Activated CD4-positive, alpha-beta T cell treated with anti-CD3 and anti-CD28 coated beads, Interleukin-2, amount 10 ng/mL, durations not matched to agents 7 days and 5 days (primary cell): ENCODE results near the gene COL9A3. TPM values are rescaled to one million over a fixed set of nuclear protein-coding genes. Genes with fewer than 3 reads are reported as not detected.

Source experiments
- CTCF ChIA-PET: fragments of 350-600 bp; sonication (Branson Sonifier 250); formaldehyde crosslinking; loops from one replicate; lab custom pipeline; 2021; ENCODE audit warnings: antibody characterized with exemption; lab: Charles Lee
- POLR2A ChIA-PET: fragments of 350-600 bp; sonication (Branson Sonifier 250); formaldehyde crosslinking; loops from one replicate; lab custom pipeline; 2021; ENCODE audit warnings: antibody characterized with exemption; lab: Charles Lee
- DNase-seq: peaks from one replicate; pipeline ENCODE4 v3.0.0-alpha.2; 2020
- H3K27ac Mint-ChIP-seq: one replicate; pipeline ENCODE4 v1.8.0; 2021; ENCODE audit warnings: mild to moderate bottlenecking, moderate library complexity, mixed read lengths
- H3K27me3 Mint-ChIP-seq: one replicate; pipeline ENCODE4 v1.8.0; 2021; ENCODE audit warnings: mixed read lengths
- H3K36me3 Mint-ChIP-seq: one replicate; pipeline ENCODE4 v1.8.0; 2021; ENCODE audit warnings: low read depth, mixed read lengths
- H3K4me1 Mint-ChIP-seq: one replicate; pipeline ENCODE4 v1.8.0; 2021; ENCODE audit warnings: mixed read lengths
- H3K4me3 Mint-ChIP-seq: one replicate; pipeline ENCODE4 v1.8.0; 2021; ENCODE audit warnings: mild to moderate bottlenecking, moderate library complexity, mixed read lengths
- H3K9me3 Mint-ChIP-seq: one replicate; pipeline ENCODE4 v1.8.0; 2021; ENCODE audit warnings: mixed read lengths
- total RNA-seq, 2 experiments: library from RNA; stranded (reverse); gene quantifications; one replicate each; pipeline ENCODE4 v1.2.3, GENCODE V29; 2021

COL9A3 gene
- total RNA-seq, 2 experiments from 2014 or later: not detected

GRCh38 chr20:62773845-62774714 lies 42.8 kb upstream of the COL9A3 start:
- Mint-ChIP-seq H3K9me3 (no peaks in the 10 kb centered on the region), H3K4me1 (peaks cover 48% of the 10 kb centered on the region), H3K27ac (peak overlapping the region; percentile 75), H3K36me3 (no peaks in the 10 kb centered on the region), H3K27me3 (peaks cover 1% of the 10 kb centered on the region), H3K4me3 (no peak overlapping the region)
- no peak for DNase-seq
- ChIA-PET CTCF (interaction anchor here (0.9 to 1.3 kb wide), 3 partner anchors 17 to 20 kb away, joined by 3 to 5 read pairs (median 4); no protein-coding TSS in a partner anchor), POLR2A (no interaction called here)

GRCh38 chr20:62774762-62775161 lies 42.1 kb upstream of the COL9A3 start:
- Mint-ChIP-seq H3K4me3 (no peak overlapping the region), H3K27ac (peak overlapping the region; percentile 66), H3K36me3 (no peaks in the 10 kb centered on the region), H3K4me1 (peaks cover 48% of the 10 kb centered on the region), H3K27me3 (peaks cover 1% of the 10 kb centered on the region), H3K9me3 (no peaks in the 10 kb centered on the region)
- CTCF ChIA-PET: interaction anchor here (0.9 to 1.3 kb wide), 2 partner anchors 19 to 20 kb away, joined by 3 to 4 read pairs; no protein-coding TSS in a partner anchor
- POLR2A ChIA-PET: no interaction called here
- no peak for DNase-seq

GRCh38 chr20:62775206-62775605 lies 41.6 kb upstream of the COL9A3 start:
- Mint-ChIP-seq H3K27ac (peak overlapping the region; percentile 93), H3K9me3 (no peaks in the 10 kb centered on the region), H3K4me1 (peaks cover 48% of the 10 kb centered on the region), H3K27me3 (peaks cover 1% of the 10 kb centered on the region), H3K4me3 (no peak overlapping the region), H3K36me3 (no peaks in the 10 kb centered on the region)
- CTCF ChIA-PET: interaction anchor here (0.9 to 1.3 kb wide), 2 partner anchors 19 to 21 kb away, joined by 3 to 4 read pairs; no protein-coding TSS in a partner anchor
- POLR2A ChIA-PET: no interaction called here
- no peak for DNase-seq

GRCh38 chr20:62776035-62776691 lies 40.7 kb upstream of the COL9A3 start:
- CTCF ChIA-PET: no interaction called here
- H3K27me3 Mint-ChIP-seq: peaks cover 1% of the 10 kb centered on the region
- H3K36me3 Mint-ChIP-seq: no peaks in the 10 kb centered on the region
- peak overlapping the region; percentile 62 for H3K4me3 Mint-ChIP-seq
- H3K4me1 Mint-ChIP-seq: peaks cover 48% of the 10 kb centered on the region
- POLR2A ChIA-PET: interaction anchor here (0.6 kb wide), 1 partner anchor 393 kb away, joined by 4 read pairs; no protein-coding TSS in a partner anchor
- H3K27ac Mint-ChIP-seq: peak overlapping the region; percentile 93
- no peaks in the 10 kb centered on the region for H3K9me3 Mint-ChIP-seq
- no peak for DNase-seq

- CTCF ChIA-PET: no interaction called here
- peaks cover 48% of the 10 kb centered on the region for H3K4me1 Mint-ChIP-seq
These were observed 39.9 kb upstream of the COL9A3 start for GRCh38 chr20:62776692-62777527.

DNA sequence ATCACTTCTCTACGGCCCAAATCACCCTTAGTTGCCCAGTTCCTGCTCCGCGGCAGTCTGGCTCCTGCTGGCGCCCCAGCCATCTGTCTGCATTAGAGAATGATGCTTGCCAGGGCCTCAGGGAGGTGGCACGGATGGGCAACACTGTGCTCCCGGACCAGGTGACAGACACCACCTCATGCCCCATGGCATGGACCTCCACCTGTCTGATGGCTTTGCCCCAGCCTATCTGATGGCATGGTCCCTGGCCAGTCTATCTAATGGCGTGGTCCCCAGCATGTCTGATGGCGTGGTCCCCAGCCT lies 39.4 kb upstream of the COL9A3 start:
- H3K27me3 Mint-ChIP-seq: peaks cover 1% of the 10 kb centered on the region
- H3K4me3 Mint-ChIP-seq: no peak overlapping the region
- H3K4me1 Mint-ChIP-seq: peaks cover 48% of the 10 kb centered on the region
- no peaks in the 10 kb centered on the region for H3K9me3 Mint-ChIP-seq
- ChIA-PET CTCF (no interaction called here), POLR2A (no interaction called here)
- H3K27ac Mint-ChIP-seq: peak overlapping the region; percentile 93
- DNase-seq: no peak
- no peaks in the 10 kb centered on the region for H3K36me3 Mint-ChIP-seq

More at GRCh38 chr20:62776692-62777527, 39.9 kb upstream of the COL9A3 start:
- peak overlapping the region; percentile 62 for H3K4me3 Mint-ChIP-seq
- DNase-seq: peak; percentile 82
- POLR2A ChIA-PET: interaction anchor here (0.6 kb wide), 1 partner anchor 394 kb away, joined by 4 read pairs; no protein-coding TSS in a partner anchor
- no peaks in the 10 kb centered on the region for H3K9me3 Mint-ChIP-seq
- peaks cover 1% of the 10 kb centered on the region for H3K27me3 Mint-ChIP-seq
- H3K27ac Mint-ChIP-seq: peak overlapping the region; percentile 93
- H3K36me3 Mint-ChIP-seq: no peaks in the 10 kb centered on the region

DNA sequence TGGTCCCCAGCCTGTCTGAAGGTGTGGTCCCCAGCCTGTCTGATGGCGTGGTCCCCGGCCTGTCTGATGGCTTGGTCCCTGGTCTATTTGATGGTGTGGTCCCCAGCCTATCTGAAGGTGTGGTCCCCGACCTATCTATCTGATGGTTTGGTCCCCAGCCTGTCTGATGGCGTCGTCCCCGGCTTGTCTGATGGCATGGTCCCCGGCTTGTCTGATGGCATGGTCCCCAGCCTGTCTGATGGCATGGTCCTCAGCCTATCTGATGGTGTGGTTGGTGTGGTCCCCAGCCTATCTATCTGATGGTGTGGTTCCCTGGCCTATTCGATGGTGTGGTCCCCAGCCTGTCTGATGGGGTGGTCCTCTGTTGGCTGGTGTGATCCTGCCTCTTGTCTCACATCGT lies 38.8 kb upstream of the COL9A3 start:
- no peaks in the 10 kb centered on the region for H3K36me3 Mint-ChIP-seq
- H3K27ac Mint-ChIP-seq: peak overlapping the region; percentile 31
- no peak overlapping the region for H3K4me3 Mint-ChIP-seq
- peaks cover 1% of the 10 kb centered on the region for H3K27me3 Mint-ChIP-seq
- H3K4me1 Mint-ChIP-seq: peaks cover 50% of the 10 kb centered on the region
- H3K9me3 Mint-ChIP-seq: no peaks in the 10 kb centered on the region
- no peak for DNase-seq
- CTCF ChIA-PET: no interaction called here
- POLR2A ChIA-PET: no interaction called here

- ChIA-PET POLR2A (no interaction called here), CTCF (interaction anchor here (0.7 to 4.6 kb wide), 5 partner anchors 13 to 368 kb away, joined by 3 to 18 read pairs (median 3); partner anchors contain the start of gene MRGBP)
- H3K27me3 Mint-ChIP-seq: peaks cover 1% of the 10 kb centered on the region
- no peaks in the 10 kb centered on the region for H3K9me3 Mint-ChIP-seq
- no peak for DNase-seq
- H3K4me3 Mint-ChIP-seq: no peak overlapping the region
- H3K36me3 Mint-ChIP-seq: no peaks in the 10 kb centered on the region
- H3K4me1 Mint-ChIP-seq: peaks cover 50% of the 10 kb centered on the region
- peak overlapping the region; percentile 31 for H3K27ac Mint-ChIP-seq
These were observed 38.0 kb upstream of the COL9A3 start for GRCh38 chr20:62778601-62779416.

DNA sequence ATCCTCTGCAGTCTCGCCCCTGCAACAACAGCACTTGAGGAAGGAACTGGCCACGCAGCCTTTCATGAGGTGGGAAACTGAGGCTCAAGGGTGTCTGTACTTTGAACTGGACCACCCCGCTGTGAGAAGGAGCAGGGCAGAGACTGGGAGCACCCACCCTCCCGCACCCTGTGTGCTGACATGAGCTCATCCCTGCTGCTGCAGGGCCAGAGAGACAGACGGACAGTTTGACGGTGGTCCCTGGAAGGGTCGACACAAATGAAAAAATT lies 37.5 kb upstream of the COL9A3 start:
- no peaks in the 10 kb centered on the region for H3K36me3 Mint-ChIP-seq
- DNase-seq: no peak
- ChIA-PET CTCF (interaction anchor here (0.7 to 4.6 kb wide), 5 partner anchors 12 to 369 kb away, joined by 3 to 18 read pairs (median 3); partner anchors contain the start of gene MRGBP), POLR2A (no interaction called here)
- no peak overlapping the region for H3K27ac Mint-ChIP-seq
- H3K9me3 Mint-ChIP-seq: no peaks in the 10 kb centered on the region
- no peaks in the 10 kb centered on the region for H3K27me3 Mint-ChIP-seq
- peaks cover 46% of the 10 kb centered on the region for H3K4me1 Mint-ChIP-seq
- H3K4me3 Mint-ChIP-seq: no peak overlapping the region

- no peaks in the 10 kb centered on the region for H3K27me3 Mint-ChIP-seq
- H3K9me3 Mint-ChIP-seq: no peaks in the 10 kb centered on the region
- no peak for DNase-seq
- POLR2A ChIA-PET: no interaction called here
- H3K4me3 Mint-ChIP-seq: no peak overlapping the region
- CTCF ChIA-PET: interaction anchor here (0.6 to 4.6 kb wide), 4 partner anchors 12 to 1215 kb away, joined by 3 to 18 read pairs (median 6); no protein-coding TSS in a partner anchor
- peaks cover 38% of the 10 kb centered on the region for H3K4me1 Mint-ChIP-seq
- H3K36me3 Mint-ChIP-seq: no peaks in the 10 kb centered on the region
- no peak overlapping the region for H3K27ac Mint-ChIP-seq
These were observed 36.6 kb upstream of the COL9A3 start for GRCh38 chr20:62780204-62780603.

DNA sequence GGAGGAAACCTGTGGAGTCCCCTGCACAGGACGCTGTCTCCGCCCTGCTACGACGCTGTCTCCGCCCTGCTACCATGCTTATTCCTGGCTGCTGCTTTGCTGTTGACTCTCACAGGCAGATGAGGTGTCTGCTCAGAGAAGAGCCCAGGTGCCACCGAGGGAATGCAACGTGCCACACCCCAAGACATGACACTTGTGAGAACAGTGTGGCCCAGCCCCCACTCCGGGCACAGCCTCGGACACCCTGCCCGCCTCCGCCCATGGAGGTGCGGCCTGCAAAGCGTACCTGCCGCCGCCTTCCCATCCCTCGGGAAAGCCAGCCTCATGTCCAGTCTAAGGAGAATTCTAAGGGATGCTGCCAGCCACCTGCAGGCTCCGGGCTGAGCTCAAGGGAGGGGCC lies 36.2 kb upstream of the COL9A3 start:
- H3K4me1 Mint-ChIP-seq: peaks cover 34% of the 10 kb centered on the region
- no peaks in the 10 kb centered on the region for H3K27me3 Mint-ChIP-seq
- no peak overlapping the region for H3K4me3 Mint-ChIP-seq
- ChIA-PET POLR2A (no interaction called here), CTCF (interaction anchor here (1.6 to 4.6 kb wide), 2 partner anchors 11 to 13 kb away, joined by 8 to 18 read pairs; no protein-coding TSS in a partner anchor)
- no peaks in the 10 kb centered on the region for H3K36me3 Mint-ChIP-seq
- H3K27ac Mint-ChIP-seq: no peak overlapping the region
- H3K9me3 Mint-ChIP-seq: no peaks in the 10 kb centered on the region
- DNase-seq: no peak
